ENCODE results near the gene MYO1E.

DNA sequence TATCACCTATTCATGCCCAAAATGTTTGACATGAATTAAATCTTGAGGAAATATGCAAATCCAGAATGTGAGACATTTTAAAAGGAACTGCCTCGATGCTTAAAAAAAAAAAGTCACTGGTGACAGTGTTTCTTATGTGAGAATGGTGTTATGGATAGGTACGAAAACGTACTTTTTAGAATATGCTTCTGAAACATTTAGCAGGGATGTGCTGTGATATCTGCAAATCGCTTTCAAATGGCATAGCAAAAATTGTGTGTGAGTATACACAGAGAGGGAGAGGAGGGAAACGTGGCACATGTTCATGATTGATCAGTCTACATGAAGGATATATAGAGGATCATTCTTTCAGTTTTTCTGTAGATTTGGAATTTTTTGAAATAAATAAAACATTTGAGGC, 251.7 kb downstream of the MYO1E start:
- TF ChIP-seq SP1 (IDR thresholded peaks at IDR 0.05) (no peak), PKNOX1 (IDR thresholded peaks at IDR 0.05) (no peak), BHLHE40 (IDR thresholded peaks at IDR 0.05; ENCODE audit: borderline replicate concordance) (no peak), ARNT (IDR thresholded peaks at IDR 0.05) (no peak), NFRKB (IDR thresholded peaks at IDR 0.05) (no peak), ZNF384 (IDR thresholded peaks at IDR 0.05) (no peak)

Measured in HEK293T (cell line).